C1 segment of cervical spinal cord (tissue), 14 donors: ENCODE results near the gene SLC44A5.
"Not testable (repeated sequence)": the region's sequence is repeated elsewhere in the genome, so short reads cannot be mapped to it uniquely, and the experiment has no call there.

ENCODE experiments used
- DNase-seq, 14 donors: peaks; one replicate each; lab custom pipeline; 2025; lab: John Stamatoyannopoulos, UW

The SLC44A5 gene

DNA sequence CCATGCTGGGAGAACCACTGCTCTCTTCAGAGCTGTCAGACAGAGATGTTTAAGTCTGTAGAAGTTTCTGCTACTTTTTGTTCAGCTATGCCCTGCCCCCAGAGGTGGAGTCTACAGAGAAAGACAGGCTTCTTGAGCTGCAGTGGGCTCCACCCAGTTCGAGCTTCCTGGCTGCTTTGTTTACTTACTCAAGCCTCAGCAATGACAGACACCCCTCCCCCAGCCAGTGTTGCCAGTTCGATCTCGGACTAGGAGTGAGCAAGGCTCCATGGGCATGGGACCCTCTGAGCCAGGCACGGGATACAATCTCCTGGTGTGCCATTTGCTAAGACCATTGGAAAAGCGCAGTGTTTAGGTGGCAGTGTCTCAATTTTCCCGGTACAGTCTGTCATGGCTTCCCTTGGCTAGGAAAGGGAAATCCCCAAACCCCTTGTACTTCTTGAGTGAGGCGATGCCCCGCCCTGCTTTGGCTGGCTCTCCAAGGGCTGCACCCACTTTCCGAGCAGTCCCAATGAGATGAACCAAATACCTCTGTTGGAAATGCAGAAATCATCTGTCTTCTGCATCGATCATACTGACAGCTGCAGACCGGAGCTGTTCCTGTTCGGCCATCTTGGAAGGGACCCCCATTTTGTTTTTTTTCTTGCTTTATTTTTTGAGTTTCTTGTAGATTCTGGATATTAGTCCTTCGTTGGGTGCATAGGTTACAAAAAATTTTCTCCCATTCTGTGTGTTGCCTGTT, 429.5 kb downstream of the SLC44A5 start:
- DNase-seq: not testable (repeated sequence)

DNA sequence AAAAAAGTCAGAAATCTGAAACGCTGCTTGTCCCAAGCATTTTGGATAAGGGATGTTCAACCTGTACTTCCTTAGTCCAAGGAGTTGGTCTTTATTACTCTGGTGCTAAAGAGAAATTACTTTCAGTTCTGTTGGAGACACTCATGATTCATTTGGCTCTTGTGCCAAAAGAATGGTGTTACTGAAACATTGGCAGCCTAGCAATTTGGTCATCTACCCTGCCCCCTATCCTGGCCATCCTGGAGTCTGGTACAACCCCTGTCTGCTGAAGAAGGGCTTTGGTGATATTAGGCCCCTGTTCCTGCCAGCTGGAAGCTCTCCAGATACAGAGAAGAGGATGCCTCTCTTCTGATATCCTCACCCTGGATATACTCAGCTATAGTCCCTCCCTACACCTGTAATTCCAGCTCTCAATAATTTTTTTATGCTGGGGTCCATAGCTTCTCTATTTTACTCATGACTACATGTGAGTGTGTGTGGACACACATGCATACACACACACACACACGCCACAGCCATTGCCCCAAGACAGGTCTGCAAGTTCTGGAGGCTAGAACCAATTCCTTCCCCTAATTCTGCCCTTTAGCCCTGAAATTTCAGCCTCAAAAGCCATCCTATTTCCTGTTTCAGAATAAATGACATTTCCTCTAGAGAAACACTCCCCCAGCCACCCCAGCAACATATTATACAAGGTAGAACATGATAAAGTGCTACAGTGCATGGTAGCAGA, 436.7 kb downstream of the SLC44A5 start:
- no peak for DNase-seq

DNA sequence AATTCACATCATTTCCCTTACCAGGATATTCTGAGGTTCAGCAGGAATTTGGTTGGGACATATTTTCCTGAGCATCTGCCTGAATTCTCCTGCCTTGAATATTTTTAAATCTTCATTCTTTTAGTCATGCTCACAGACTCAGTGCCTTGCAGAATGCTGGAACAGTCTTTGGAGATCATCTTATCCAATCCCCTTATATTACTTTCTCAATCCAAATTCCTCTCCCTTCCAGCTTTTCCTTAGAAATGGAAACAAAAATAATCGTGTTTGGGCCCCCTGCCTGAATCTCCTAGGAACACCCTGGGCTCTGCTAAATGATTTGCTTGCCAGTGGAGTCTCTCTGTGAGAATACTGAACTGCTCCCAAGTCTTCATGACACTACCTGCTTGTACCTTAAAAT, 438.4 kb downstream of the SLC44A5 start:
- peak in 2 of 14 donors; percentile 2 to 17 for DNase-seq

DNA sequence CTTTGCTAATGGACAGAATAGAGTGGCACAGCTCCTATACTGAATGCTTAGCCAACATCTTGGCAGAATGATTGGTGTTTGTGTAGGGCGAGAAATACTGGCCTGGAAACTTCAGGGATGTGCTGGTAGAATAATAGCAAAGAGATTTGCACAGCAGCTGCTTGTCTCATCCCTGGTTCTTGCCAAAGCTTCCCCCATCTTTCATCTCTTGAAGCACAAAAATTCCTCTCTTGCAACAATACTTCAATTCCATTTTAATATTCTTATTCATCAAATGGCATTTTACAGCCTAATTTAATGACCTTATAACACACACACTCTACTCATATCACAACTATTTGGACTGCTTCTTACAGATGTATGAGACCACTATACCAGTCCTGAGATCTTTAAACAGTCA, 439.0 kb downstream of the SLC44A5 start:
- no peak for DNase-seq

DNA sequence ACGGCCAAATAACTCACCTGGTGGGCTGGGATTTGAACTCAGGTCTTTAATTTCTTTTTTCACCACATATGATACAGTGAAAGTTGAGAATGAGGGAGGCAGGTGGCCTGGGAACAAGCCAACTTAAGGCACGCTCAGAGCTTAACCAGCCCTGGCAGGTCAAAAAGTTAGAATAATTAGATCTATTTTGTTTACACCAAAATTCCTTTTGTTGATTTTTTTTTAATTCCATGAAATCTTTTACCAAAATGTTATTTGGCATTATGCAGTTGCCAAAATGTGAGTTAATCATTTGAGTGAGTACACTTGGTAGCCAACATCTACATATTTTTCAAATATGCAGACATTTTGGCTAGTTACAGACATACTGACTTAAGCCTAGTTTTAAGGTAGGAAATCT, 439.9 kb downstream of the SLC44A5 start:
- no peak for DNase-seq

DNA sequence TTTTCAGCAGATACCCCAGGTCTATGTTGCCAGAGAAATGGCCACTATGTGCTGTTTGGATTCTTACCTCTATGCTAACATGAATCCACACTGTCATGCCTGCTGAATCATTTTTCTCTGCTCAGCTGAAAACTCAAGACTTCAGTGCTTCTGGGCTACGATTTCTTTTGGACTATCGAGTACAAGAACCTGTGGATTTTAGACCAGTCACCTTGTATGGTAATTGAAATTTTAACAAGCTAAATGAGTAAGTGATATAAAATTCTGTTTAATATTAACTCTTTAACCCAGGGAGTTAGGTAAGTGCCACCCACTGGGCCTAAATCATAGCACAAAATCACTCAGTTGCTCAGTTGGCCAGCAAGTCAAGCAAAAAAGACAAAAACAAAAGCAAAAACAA, 440.9 kb downstream of the SLC44A5 start:
- DNase-seq: no peak

DNA sequence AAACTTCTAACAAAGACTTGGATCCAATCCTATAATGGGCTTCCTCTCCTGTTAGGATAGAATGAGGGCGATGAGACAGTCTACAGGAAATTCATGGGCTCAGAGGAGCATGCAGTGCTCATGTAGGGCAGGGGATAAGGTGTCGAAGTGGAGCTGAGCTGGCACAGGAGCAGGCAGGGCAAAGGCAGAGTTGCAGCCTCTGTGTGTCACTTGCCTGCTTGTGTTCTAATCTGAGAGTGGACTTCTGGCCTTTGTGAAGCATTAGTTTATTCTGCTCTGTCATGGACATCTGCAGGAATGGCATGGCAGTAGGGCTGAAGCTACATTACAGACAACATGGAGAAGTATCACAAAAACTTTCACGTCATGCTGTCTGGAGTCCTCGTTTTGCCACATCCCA, 444.1 kb downstream of the SLC44A5 start:
- DNase-seq: no peak

DNA sequence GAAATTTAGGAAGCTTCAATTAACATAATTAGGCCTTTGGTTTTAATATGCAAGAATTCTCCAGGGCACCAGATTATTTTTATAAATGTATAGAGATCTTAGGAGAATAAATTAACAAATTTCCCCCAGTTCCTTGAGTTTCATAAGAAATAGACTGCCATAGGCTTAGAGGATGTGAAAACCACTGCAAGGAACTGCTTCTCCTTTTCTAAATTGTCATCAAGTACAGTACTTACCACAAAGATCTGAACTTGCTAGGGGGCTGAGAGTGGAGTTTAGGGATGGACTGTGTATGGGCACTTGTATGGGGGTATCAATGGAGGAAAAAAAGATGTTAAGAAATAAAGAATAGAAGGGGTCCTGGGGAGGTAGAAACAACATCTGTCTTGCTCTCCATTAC, 445.6 kb downstream of the SLC44A5 start:
- DNase-seq: no peak

DNA sequence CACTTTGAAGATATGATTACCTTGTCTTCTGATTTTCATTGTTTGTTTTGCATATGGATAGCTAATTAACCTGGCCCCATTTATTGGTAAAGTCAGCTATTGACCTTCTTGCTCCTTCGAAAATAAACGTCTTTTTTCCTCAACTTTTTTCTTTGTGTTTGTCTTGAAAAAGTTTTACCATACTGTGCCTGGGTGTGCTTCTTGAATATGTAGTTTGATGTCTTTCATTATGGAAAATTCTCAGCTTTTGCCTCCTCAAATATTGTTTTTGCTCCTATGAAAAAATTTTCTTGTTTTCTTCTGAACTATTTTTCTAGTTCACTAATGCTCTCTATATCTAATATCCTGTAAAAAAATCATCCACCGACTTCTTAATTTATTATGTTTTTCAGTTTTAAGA, 451.8 kb downstream of the SLC44A5 start:
- no peak for DNase-seq
